ENCODE results near the gene MRM1. TPM values are rescaled to one million over a fixed set of nuclear protein-coding genes. Genes with fewer than 3 reads are reported as not detected.
A peak's percentile ranks its signal among the peaks of the same experiment; 100 is the strongest.

Gene MRM1
- total and polyA plus RNA-seq, 2 experiments from 2014 or later = 3.8 to 5.9 TPM

DNA sequence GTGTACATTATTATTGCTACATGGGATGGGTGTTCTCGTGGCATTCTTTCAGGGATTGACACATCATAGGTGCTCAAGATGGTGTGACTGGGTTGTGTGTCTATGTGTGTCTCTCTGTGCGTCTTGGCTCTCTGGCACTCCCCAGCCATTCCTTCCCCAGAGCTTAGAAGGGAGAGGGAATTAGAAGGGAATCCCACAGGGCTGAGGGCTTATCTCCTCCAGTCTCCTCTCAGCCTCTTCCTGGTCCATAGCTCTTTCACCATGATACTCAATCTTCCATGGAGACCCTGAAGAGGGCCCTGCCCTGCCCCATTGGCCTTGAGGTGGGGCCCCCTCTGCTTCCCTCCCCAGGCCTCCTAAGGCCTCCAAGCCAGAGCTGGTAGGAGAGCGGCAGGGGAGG is 52.0 kb downstream of the MRM1 start:
- Histone ChIP-seq H3K27me3 (replicated peaks; ENCODE audit: insufficient read depth) (peaks cover 22% of the 10 kb centered on the region), H4K20me1 (ENCODE audit: insufficient read depth) (no peaks in the 10 kb centered on the region), H3F3A (ENCODE audit: insufficient read depth) (no peaks in the 10 kb centered on the region), H3K4me1 (ENCODE audit: insufficient read depth) (no peaks in the 10 kb centered on the region), H3K4me2 (ENCODE audit: unreplicated experiment) (no peak overlapping the region), H2AFZ (no peak overlapping the region), H3K9me3 (ENCODE audit: low read depth) (no peaks in the 10 kb centered on the region), H3K36me3 (ENCODE audit: low read depth) (no peaks in the 10 kb centered on the region), H3K9ac (no peak overlapping the region), H3K4me3 (no peak overlapping the region), H3K79me2 (ENCODE audit: insufficient read depth) (no peaks in the 10 kb centered on the region), H3K27ac (no peak overlapping the region), H3K9me2 (ENCODE audit: insufficient read depth) (no peaks in the 10 kb centered on the region)
- no peak for TF ChIP-seq EZH2 (IDR thresholded peaks at IDR 0.05; ENCODE audit: insufficient read depth, poor library complexity, severe bottlenecking)
- TF ChIP-seq EZH2phosphoT487 (IDR thresholded peaks at IDR 0.05; ENCODE audit: insufficient read depth, low read depth) = no peak
- no peak for DNase-seq
- WGBS, 2 experiments (ENCODE audit: low coverage in 1 of 2, low lambda C conversion rate in 2 of 2, missing lambda C conversion rate in 2 of 2) = 20 to 43% methylated on average over 2 to 3 of the region's 3 CpGs
- in situ Hi-C loops (cut with MboI) = no loop called here

- Histone ChIP-seq H3K9ac (no peak overlapping the region), H3K4me2 (ENCODE audit: unreplicated experiment) (no peak overlapping the region), H3K9me2 (ENCODE audit: insufficient read depth) (no peaks in the 10 kb centered on the region), H3K27ac (no peak overlapping the region), H3K4me1 (ENCODE audit: insufficient read depth) (no peaks in the 10 kb centered on the region), H3K79me2 (ENCODE audit: insufficient read depth) (no peaks in the 10 kb centered on the region), H4K20me1 (ENCODE audit: insufficient read depth) (no peaks in the 10 kb centered on the region), H3F3A (ENCODE audit: insufficient read depth) (no peaks in the 10 kb centered on the region), H3K36me3 (ENCODE audit: low read depth) (no peaks in the 10 kb centered on the region), H3K27me3 (replicated peaks; ENCODE audit: insufficient read depth) (peaks cover 22% of the 10 kb centered on the region), H3K9me3 (ENCODE audit: low read depth) (no peaks in the 10 kb centered on the region), H3K4me3 (no peak overlapping the region), H2AFZ (no peak overlapping the region)
- 50 to 51% methylated on average over 13 of the region's 13 CpGs for WGBS, 2 experiments (ENCODE audit: low coverage in 1 of 2, low lambda C conversion rate in 2 of 2, missing lambda C conversion rate in 2 of 2)
- in situ Hi-C loops (cut with MboI) = no loop called here
- TF ChIP-seq EZH2phosphoT487 (IDR thresholded peaks at IDR 0.05; ENCODE audit: insufficient read depth, low read depth) = no peak
- TF ChIP-seq EZH2 (IDR thresholded peaks at IDR 0.05; ENCODE audit: insufficient read depth, poor library complexity, severe bottlenecking) = no peak
- no peak for DNase-seq
Observed at GRCh38 chr17:36653856-36654255, 52.5 kb downstream of the MRM1 start.

- Histone ChIP-seq H3K4me3 (no peak overlapping the region), H3K36me3 (ENCODE audit: low read depth) (no peaks in the 10 kb centered on the region), H3K9me3 (ENCODE audit: low read depth) (no peaks in the 10 kb centered on the region), H3K79me2 (ENCODE audit: insufficient read depth) (no peaks in the 10 kb centered on the region), H3K27ac (no peak overlapping the region), H3K9me2 (ENCODE audit: insufficient read depth) (no peaks in the 10 kb centered on the region), H3K4me2 (ENCODE audit: unreplicated experiment) (no peak overlapping the region), H3K4me1 (ENCODE audit: insufficient read depth) (no peaks in the 10 kb centered on the region), H2AFZ (no peak overlapping the region), H3K9ac (no peak overlapping the region), H4K20me1 (ENCODE audit: insufficient read depth) (no peaks in the 10 kb centered on the region), H3F3A (ENCODE audit: insufficient read depth) (no peaks in the 10 kb centered on the region), H3K27me3 (replicated peaks; ENCODE audit: insufficient read depth) (peaks cover 22% of the 10 kb centered on the region)
- WGBS, 2 experiments (ENCODE audit: low coverage in 1 of 2, low lambda C conversion rate in 2 of 2, missing lambda C conversion rate in 2 of 2) = 59 to 69% methylated on average over 7 of the region's 7 CpGs
- TF ChIP-seq EZH2 (IDR thresholded peaks at IDR 0.05; ENCODE audit: insufficient read depth, poor library complexity, severe bottlenecking) (no peak), EZH2phosphoT487 (IDR thresholded peaks at IDR 0.05; ENCODE audit: insufficient read depth, low read depth) (no peak)
- in situ Hi-C loops (cut with MboI) = no loop called here
- no peak for DNase-seq
Observed at GRCh38 chr17:36655726-36656125, 54.3 kb downstream of the MRM1 start.

GRCh38 chr17:36657390-36657762 is 56.0 kb downstream of the MRM1 start:
- H3K27me3 ChIP-seq (replicated peaks; ENCODE audit: insufficient read depth) = peaks cover 18% of the 10 kb centered on the region; the same call in 1 of the 2 replicates
- in situ Hi-C loops (cut with MboI) = no loop called here
- H3K9me2 ChIP-seq (ENCODE audit: insufficient read depth) = no peaks in the 10 kb centered on the region
- no peak for DNase-seq
- H3K79me2 ChIP-seq (ENCODE audit: insufficient read depth) = no peaks in the 10 kb centered on the region
- no peaks in the 10 kb centered on the region for H3K9me3 ChIP-seq (ENCODE audit: low read depth)
- no peak overlapping the region for H3K9ac ChIP-seq
- no peak overlapping the region for H3K27ac ChIP-seq
- H3K36me3 ChIP-seq (ENCODE audit: low read depth) = no peaks in the 10 kb centered on the region
- peak overlapping the region; percentile 52 for H3K4me3 ChIP-seq
- peak overlapping the region; percentile 71 for H2AFZ ChIP-seq
- no peak for TF ChIP-seq EZH2phosphoT487 (IDR thresholded peaks at IDR 0.05; ENCODE audit: insufficient read depth, low read depth)
- TF ChIP-seq EZH2 (IDR thresholded peaks at IDR 0.05; ENCODE audit: insufficient read depth, poor library complexity, severe bottlenecking) = no peak
- H3K4me1 ChIP-seq (ENCODE audit: insufficient read depth) = no peaks in the 10 kb centered on the region
- no peaks in the 10 kb centered on the region for H3F3A ChIP-seq (ENCODE audit: insufficient read depth)
- peak overlapping the region; percentile 11 for H3K4me2 ChIP-seq (ENCODE audit: unreplicated experiment)
- no peaks in the 10 kb centered on the region for H4K20me1 ChIP-seq (ENCODE audit: insufficient read depth)
- WGBS, 2 experiments (ENCODE audit: low coverage in 1 of 2, low lambda C conversion rate in 2 of 2, missing lambda C conversion rate in 2 of 2) = 55 to 63% methylated on average over 19 to 25 of the region's 25 CpGs
